Choroid plexus epithelial cell (primary cell): ENCODE results near the gene GTF2E1.
A peak's percentile ranks its signal among the peaks of the same experiment; 100 is the strongest.

Source experiments
- DNase-seq: peaks from one replicate; pipeline ENCODE4 v3.0.0-alpha.2; 2010; ENCODE audit warnings: low read depth
- H3K4me3 ChIP-seq: 2 replicates; pipeline ENCODE4 v1.5.1; 2011; ENCODE audit warnings: low read depth, mild to moderate bottlenecking, control low read depth, low read length, moderate library complexity
- CTCF ChIP-seq: conservative IDR thresholded peaks from 2 replicates; pipeline ENCODE4 v1.5.1; 2011; ENCODE audit warnings: low read depth, mild to moderate bottlenecking, control low read depth, inconsistent platforms, low read length, moderate library complexity

Gene GTF2E1

GRCh38 chr3:120766576-120766975 lies 24.0 kb downstream of the GTF2E1 start:
- DNase-seq: no peak
- TF ChIP-seq CTCF: no peak
- H3K4me3 ChIP-seq: no peak overlapping the region

GRCh38 chr3:120767106-120767505 lies 24.6 kb downstream of the GTF2E1 start:
- H3K4me3 ChIP-seq: no peak overlapping the region
- peak; percentile 71 for DNase-seq
- TF ChIP-seq CTCF: no peak

- TF ChIP-seq CTCF: no peak
- H3K4me3 ChIP-seq: no peak overlapping the region
- DNase-seq: no peak
Measured at GRCh38 chr3:120769436-120769835, 26.9 kb downstream of the GTF2E1 start.

GRCh38 chr3:120770891-120771290 lies 28.3 kb downstream of the GTF2E1 start:
- TF ChIP-seq CTCF: no peak
- no peak for DNase-seq
- H3K4me3 ChIP-seq: no peak overlapping the region

GRCh38 chr3:120772081-120772480 lies 29.5 kb downstream of the GTF2E1 start:
- no peak for DNase-seq
- TF ChIP-seq CTCF: no peak
- H3K4me3 ChIP-seq: no peak overlapping the region

- no peak for TF ChIP-seq CTCF
- H3K4me3 ChIP-seq: no peak overlapping the region
- DNase-seq: peak; percentile 59
Measured at GRCh38 chr3:120773932-120774331, 31.4 kb downstream of the GTF2E1 start.

GRCh38 chr3:120775411-120775810 lies 32.9 kb downstream of the GTF2E1 start:
- no peak for TF ChIP-seq CTCF
- DNase-seq: no peak
- no peak overlapping the region for H3K4me3 ChIP-seq
